Measurements from ENCODE around the gene GPR26.

Gene GPR26

GRCh38 chr10:123649676-123650075 lies 16.5 kb upstream of the GPR26 start:
- Histone ChIP-seq H3K27ac (ENCODE audit: low read length) (no peak overlapping the region), H3K36me3 (ENCODE audit: insufficient read depth, low read depth, low read length) (no peaks in the 10 kb centered on the region), H3K9me3 (ENCODE audit: insufficient read depth, low read depth, low read length) (no peaks in the 10 kb centered on the region; the same call in 1 of the 2 replicates), H3K4me3 (ENCODE audit: low read length) (no peak overlapping the region), H3K4me1 (ENCODE audit: insufficient read depth, low read length) (no peaks in the 10 kb centered on the region), H3K9ac (ENCODE audit: low read depth, low read length) (no peak overlapping the region), H3K27me3 (ENCODE audit: insufficient read depth, low read length) (no peaks in the 10 kb centered on the region; the same call in 1 of the 2 replicates)

GRCh38 chr10:123651421-123652047 lies 14.6 kb upstream of the GPR26 start:
- H3K4me3 ChIP-seq (ENCODE audit: low read length): no peak overlapping the region
- no peaks in the 10 kb centered on the region for H3K36me3 ChIP-seq (ENCODE audit: insufficient read depth, low read depth, low read length)
- no peaks in the 10 kb centered on the region; the same call in 1 of the 2 replicates for H3K27me3 ChIP-seq (ENCODE audit: insufficient read depth, low read length)
- no peak overlapping the region for H3K9ac ChIP-seq (ENCODE audit: low read depth, low read length)
- H3K27ac ChIP-seq (ENCODE audit: low read length): no peak overlapping the region
- H3K4me1 ChIP-seq (ENCODE audit: insufficient read depth, low read length): peaks cover 5% of the 10 kb centered on the region; the same call in 1 of the 2 replicates
- H3K9me3 ChIP-seq (ENCODE audit: insufficient read depth, low read depth, low read length): no peaks in the 10 kb centered on the region; the same call in 1 of the 2 replicates

GRCh38 chr10:123655751-123656150 lies 10.4 kb upstream of the GPR26 start:
- H3K27ac ChIP-seq (ENCODE audit: low read length): no peak overlapping the region
- H3K9me3 ChIP-seq (ENCODE audit: insufficient read depth, low read depth, low read length): no peaks in the 10 kb centered on the region; the same call in 1 of the 2 replicates
- H3K4me1 ChIP-seq (ENCODE audit: insufficient read depth, low read length): peaks cover 5% of the 10 kb centered on the region; the same call in 1 of the 2 replicates
- H3K36me3 ChIP-seq (ENCODE audit: insufficient read depth, low read depth, low read length): no peaks in the 10 kb centered on the region
- H3K9ac ChIP-seq (ENCODE audit: low read depth, low read length): no peak overlapping the region
- H3K27me3 ChIP-seq (ENCODE audit: insufficient read depth, low read length): no peaks in the 10 kb centered on the region
- H3K4me3 ChIP-seq (ENCODE audit: low read length): no peak overlapping the region

GRCh38 chr10:123663522-123663921 lies 2.6 kb upstream of the GPR26 start:
- 0 out of 2 replicates have a peak, but pooled peaks cover 5% of the 10 kb centered on the region for H3K9me3 ChIP-seq (ENCODE audit: insufficient read depth, low read depth, low read length)
- H3K36me3 ChIP-seq (ENCODE audit: insufficient read depth, low read depth, low read length): no peaks in the 10 kb centered on the region
- H3K27me3 ChIP-seq (ENCODE audit: insufficient read depth, low read length): peaks cover 56% of the 10 kb centered on the region
- H3K4me3 ChIP-seq (ENCODE audit: low read length): no peak overlapping the region
- H3K4me1 ChIP-seq (ENCODE audit: insufficient read depth, low read length): no peaks in the 10 kb centered on the region
- no peak overlapping the region for H3K27ac ChIP-seq (ENCODE audit: low read length)
- H3K9ac ChIP-seq (ENCODE audit: low read depth, low read length): no peak overlapping the region

GRCh38 chr10:123665491-123666286 lies 466 bp upstream of the GPR26 start:
- peaks cover 78% of the 10 kb centered on the region for H3K27me3 ChIP-seq (ENCODE audit: insufficient read depth, low read length)
- 0 out of 2 replicates have a peak, but pooled peaks cover 5% of the 10 kb centered on the region for H3K9me3 ChIP-seq (ENCODE audit: insufficient read depth, low read depth, low read length)
- H3K9ac ChIP-seq (ENCODE audit: low read depth, low read length): no peak overlapping the region
- H3K36me3 ChIP-seq (ENCODE audit: insufficient read depth, low read depth, low read length): no peaks in the 10 kb centered on the region
- no peaks in the 10 kb centered on the region for H3K4me1 ChIP-seq (ENCODE audit: insufficient read depth, low read length)
- no peak overlapping the region for H3K27ac ChIP-seq (ENCODE audit: low read length)
- peak overlapping the region; percentile 49; the same call in 1 of the 2 replicates for H3K4me3 ChIP-seq (ENCODE audit: low read length)

GRCh38 chr10:123669886-123670285 lies 3.7 kb downstream of the GPR26 start:
- Histone ChIP-seq H3K9me3 (ENCODE audit: insufficient read depth, low read depth, low read length) (0 out of 2 replicates have a peak, but pooled peaks cover 5% of the 10 kb centered on the region), H3K4me3 (ENCODE audit: low read length) (no peak overlapping the region), H3K36me3 (ENCODE audit: insufficient read depth, low read depth, low read length) (no peaks in the 10 kb centered on the region), H3K4me1 (ENCODE audit: insufficient read depth, low read length) (no peaks in the 10 kb centered on the region), H3K27ac (ENCODE audit: low read length) (no peak overlapping the region), H3K27me3 (ENCODE audit: insufficient read depth, low read length) (peaks cover 58% of the 10 kb centered on the region), H3K9ac (ENCODE audit: low read depth, low read length) (no peak overlapping the region)

- H3K4me3 ChIP-seq (ENCODE audit: low read length): no peak overlapping the region
These were observed 7.0 kb downstream of the GPR26 start for GRCh38 chr10:123673198-123673597.

GRCh38 chr10:123674741-123675140 lies 8.6 kb downstream of the GPR26 start:
- no peak overlapping the region for H3K4me3 ChIP-seq (ENCODE audit: low read length)
- H3K4me1 ChIP-seq (ENCODE audit: insufficient read depth, low read length): no peaks in the 10 kb centered on the region
- H3K9ac ChIP-seq (ENCODE audit: low read depth, low read length): no peak overlapping the region
- no peaks in the 10 kb centered on the region for H3K9me3 ChIP-seq (ENCODE audit: insufficient read depth, low read depth, low read length)
- H3K27ac ChIP-seq (ENCODE audit: low read length): no peak overlapping the region
- H3K27me3 ChIP-seq (ENCODE audit: insufficient read depth, low read length): peaks cover 10% of the 10 kb centered on the region
- no peaks in the 10 kb centered on the region for H3K36me3 ChIP-seq (ENCODE audit: insufficient read depth, low read depth, low read length)

More at GRCh38 chr10:123673198-123673597, 7.0 kb downstream of the GPR26 start:
- H3K27ac ChIP-seq (ENCODE audit: low read length): no peak overlapping the region
- H3K4me1 ChIP-seq (ENCODE audit: insufficient read depth, low read length): no peaks in the 10 kb centered on the region
- no peaks in the 10 kb centered on the region for H3K36me3 ChIP-seq (ENCODE audit: insufficient read depth, low read depth, low read length)
- peaks cover 25% of the 10 kb centered on the region for H3K27me3 ChIP-seq (ENCODE audit: insufficient read depth, low read length)
- H3K9ac ChIP-seq (ENCODE audit: low read depth, low read length): no peak overlapping the region
- no peaks in the 10 kb centered on the region for H3K9me3 ChIP-seq (ENCODE audit: insufficient read depth, low read depth, low read length)

- H3K27ac ChIP-seq (ENCODE audit: low read length): no peak overlapping the region
- no peaks in the 10 kb centered on the region; the same call in 1 of the 2 replicates for H3K27me3 ChIP-seq (ENCODE audit: insufficient read depth, low read length)
- H3K9me3 ChIP-seq (ENCODE audit: insufficient read depth, low read depth, low read length): no peaks in the 10 kb centered on the region
- no peak overlapping the region for H3K4me3 ChIP-seq (ENCODE audit: low read length)
- H3K36me3 ChIP-seq (ENCODE audit: insufficient read depth, low read depth, low read length): no peaks in the 10 kb centered on the region
- no peak overlapping the region for H3K9ac ChIP-seq (ENCODE audit: low read depth, low read length)
- no peaks in the 10 kb centered on the region for H3K4me1 ChIP-seq (ENCODE audit: insufficient read depth, low read length)
These were observed 9.7 kb downstream of the GPR26 start for GRCh38 chr10:123675811-123676210.

- Histone ChIP-seq H3K9me3 (ENCODE audit: insufficient read depth, low read depth, low read length) (no peaks in the 10 kb centered on the region), H3K36me3 (ENCODE audit: insufficient read depth, low read depth, low read length) (no peaks in the 10 kb centered on the region), H3K4me1 (ENCODE audit: insufficient read depth, low read length) (no peaks in the 10 kb centered on the region), H3K4me3 (ENCODE audit: low read length) (no peak overlapping the region), H3K27me3 (ENCODE audit: insufficient read depth, low read length) (no peaks in the 10 kb centered on the region; the same call in 1 of the 2 replicates), H3K9ac (ENCODE audit: low read depth, low read length) (no peak overlapping the region), H3K27ac (ENCODE audit: low read length) (no peak overlapping the region)
These were observed 11.4 kb downstream of the GPR26 start for GRCh38 chr10:123677556-123677955.

- Histone ChIP-seq H3K4me3 (ENCODE audit: low read length) (no peak overlapping the region), H3K27me3 (ENCODE audit: insufficient read depth, low read length) (no peaks in the 10 kb centered on the region; the same call in 1 of the 2 replicates), H3K27ac (ENCODE audit: low read length) (no peak overlapping the region), H3K4me1 (ENCODE audit: insufficient read depth, low read length) (no peaks in the 10 kb centered on the region), H3K36me3 (ENCODE audit: insufficient read depth, low read depth, low read length) (no peaks in the 10 kb centered on the region), H3K9me3 (ENCODE audit: insufficient read depth, low read depth, low read length) (no peaks in the 10 kb centered on the region), H3K9ac (ENCODE audit: low read depth, low read length) (no peak overlapping the region)
These were observed 12.2 kb downstream of the GPR26 start for GRCh38 chr10:123678376-123678775.

GRCh38 chr10:123681285-123681684 lies 15.1 kb downstream of the GPR26 start:
- Histone ChIP-seq H3K4me3 (ENCODE audit: low read length) (no peak overlapping the region), H3K9ac (ENCODE audit: low read depth, low read length) (no peak overlapping the region), H3K9me3 (ENCODE audit: insufficient read depth, low read depth, low read length) (no peaks in the 10 kb centered on the region), H3K4me1 (ENCODE audit: insufficient read depth, low read length) (no peaks in the 10 kb centered on the region), H3K27me3 (ENCODE audit: insufficient read depth, low read length) (no peaks in the 10 kb centered on the region; the same call in 1 of the 2 replicates), H3K36me3 (ENCODE audit: insufficient read depth, low read depth, low read length) (no peaks in the 10 kb centered on the region), H3K27ac (ENCODE audit: low read length) (no peak overlapping the region)

Measured in iPS-20b (cell line).